ENCODE data around the gene MAB21L4.

The MAB21L4 gene

DNA sequence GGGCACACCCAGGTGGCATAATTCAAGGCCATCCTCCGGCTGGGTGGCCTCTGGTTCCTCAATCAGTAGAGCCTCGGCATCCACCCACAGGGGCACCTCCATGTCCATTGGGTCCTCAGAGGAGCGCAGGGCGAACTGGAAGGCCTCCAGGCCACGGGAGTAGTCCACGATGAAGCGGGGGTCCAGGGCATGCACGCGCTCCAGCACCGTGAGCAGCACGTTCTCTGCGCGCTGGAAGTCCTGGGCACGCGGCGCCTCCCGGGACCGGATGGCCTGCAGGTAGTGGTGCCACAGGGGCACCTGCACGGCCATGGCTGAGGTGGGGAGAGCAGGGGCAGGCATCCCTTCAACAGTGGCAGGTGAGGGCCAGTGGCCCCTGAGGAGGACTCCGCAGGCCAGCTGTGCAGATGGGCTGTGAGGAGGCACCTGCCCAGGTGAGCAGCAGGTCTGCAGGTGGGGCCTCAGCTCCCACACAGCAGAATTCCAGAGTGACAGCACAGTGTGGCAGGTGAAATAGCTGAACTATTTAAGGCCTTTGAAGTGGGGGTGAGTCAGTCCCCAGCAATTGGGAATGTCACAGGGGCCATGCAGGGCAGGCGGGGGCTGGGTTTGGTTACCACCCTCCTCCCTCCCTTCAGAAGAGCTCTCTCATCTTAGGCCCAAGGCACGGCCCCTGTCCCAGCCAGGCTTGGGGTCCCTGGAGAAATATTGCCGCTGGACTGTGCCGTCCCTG, at the start of gene MAB21L4:
MAB21L4 (minus strand) TSS at position 501 of the 733 bp plus-strand sequence; CDS start at position 342, 159 bp downstream.
- TF ChIP-seq, protein P1, sequence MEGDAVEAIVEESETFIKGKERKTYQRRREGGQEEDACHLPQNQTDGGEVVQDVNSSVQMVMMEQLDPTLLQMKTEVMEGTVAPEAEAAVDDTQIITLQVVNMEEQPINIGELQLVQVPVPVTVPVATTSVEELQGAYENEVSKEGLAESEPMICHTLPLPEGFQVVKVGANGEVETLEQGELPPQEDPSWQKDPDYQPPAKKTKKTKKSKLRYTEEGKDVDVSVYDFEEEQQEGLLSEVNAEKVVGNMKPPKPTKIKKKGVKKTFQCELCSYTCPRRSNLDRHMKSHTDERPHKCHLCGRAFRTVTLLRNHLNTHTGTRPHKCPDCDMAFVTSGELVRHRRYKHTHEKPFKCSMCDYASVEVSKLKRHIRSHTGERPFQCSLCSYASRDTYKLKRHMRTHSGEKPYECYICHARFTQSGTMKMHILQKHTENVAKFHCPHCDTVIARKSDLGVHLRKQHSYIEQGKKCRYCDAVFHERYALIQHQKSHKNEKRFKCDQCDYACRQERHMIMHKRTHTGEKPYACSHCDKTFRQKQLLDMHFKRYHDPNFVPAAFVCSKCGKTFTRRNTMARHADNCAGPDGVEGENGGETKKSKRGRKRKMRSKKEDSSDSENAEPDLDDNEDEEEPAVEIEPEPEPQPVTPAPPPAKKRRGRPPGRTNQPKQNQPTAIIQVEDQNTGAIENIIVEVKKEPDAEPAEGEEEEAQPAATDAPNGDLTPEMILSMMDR (IDR thresholded peaks at IDR 0.05; ENCODE audit: low read depth, low read length, missing control alignments) = no peak

DNA sequence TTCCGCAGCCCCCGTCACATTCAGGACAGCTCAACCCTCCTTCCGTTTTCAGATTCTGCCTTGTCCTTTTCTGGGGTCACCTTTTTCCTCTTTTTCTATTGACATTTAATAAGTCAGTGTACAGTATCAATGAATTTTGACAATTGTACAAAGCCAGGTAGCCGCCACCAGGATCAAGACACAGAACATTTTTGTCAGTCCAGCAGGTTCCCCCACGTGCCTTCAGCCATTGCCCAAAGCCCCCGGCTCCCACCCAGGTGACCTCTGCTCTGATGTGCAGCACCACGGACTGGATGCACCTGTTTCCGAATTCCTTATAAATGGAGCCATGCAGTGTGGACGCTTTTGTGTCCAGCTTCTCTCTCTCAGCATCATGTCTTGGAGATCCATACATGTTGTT, 40.1 kb upstream of the MAB21L4 start:
- no peak overlapping the region for H3K4me3 ChIP-seq (ENCODE audit: low read depth, low read length)
- in situ Hi-C loops (cut with HindIII; ENCODE audit: low sequenced_read_pairs) = loop anchor here (25.0 kb wide), 1 partner anchor 151 kb away; no protein-coding TSS in a partner anchor
- DNase-seq (ENCODE audit: low read depth) = no peak
- TF ChIP-seq, protein P1 (IDR thresholded peaks at IDR 0.05; ENCODE audit: low read depth, low read length, missing control alignments) = no peak

More for the DNA sequence above, at the start of gene MAB21L4:
- no peak for DNase-seq (ENCODE audit: low read depth)
- in situ Hi-C loops (cut with HindIII; ENCODE audit: low sequenced_read_pairs) = no loop called here
- no peak within 1 kb of the TSS for H3K4me3 ChIP-seq (ENCODE audit: low read depth, low read length)

DNA sequence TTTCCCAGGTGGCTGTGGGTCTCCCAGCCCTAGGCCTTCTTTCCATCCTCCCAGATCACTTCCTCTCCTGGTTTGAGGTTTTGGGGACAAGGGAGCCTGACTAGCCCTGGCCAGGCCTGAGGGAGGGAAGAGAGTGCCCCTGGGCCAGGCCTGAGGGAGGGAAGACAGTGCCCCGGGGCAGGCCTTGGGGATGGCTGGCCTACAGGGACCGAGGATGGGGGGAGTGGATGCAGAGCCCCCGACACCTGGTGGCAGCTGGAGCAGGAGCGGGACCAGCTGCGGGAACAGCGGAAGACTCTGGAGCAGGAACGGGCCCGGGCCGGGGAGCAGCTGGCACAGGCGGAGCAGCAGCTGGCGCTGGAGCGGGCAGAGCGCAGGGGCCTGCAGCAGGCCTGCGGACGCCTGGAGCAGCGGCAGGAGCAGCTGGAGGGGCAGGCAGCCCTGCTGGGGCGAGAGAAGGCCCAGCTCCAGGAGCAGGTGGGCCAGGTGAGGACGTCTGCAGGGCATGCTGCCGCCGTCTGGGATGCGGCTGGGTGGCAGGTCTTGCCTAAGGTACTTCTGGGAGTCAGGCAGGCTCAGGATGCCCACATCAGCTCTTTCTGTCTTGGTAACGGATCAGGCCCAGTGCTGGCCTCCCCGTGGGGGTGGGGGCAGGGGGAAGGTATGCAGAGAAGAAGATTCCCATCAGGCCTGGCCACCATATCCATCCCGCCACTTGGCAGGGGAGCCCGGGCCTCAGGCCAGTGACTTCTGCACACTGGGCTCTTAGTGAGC, 39.3 kb upstream of the MAB21L4 start:
- H3K4me3 ChIP-seq (ENCODE audit: low read depth, low read length) = no peak overlapping the region
- DNase-seq (ENCODE audit: low read depth) = no peak
- TF ChIP-seq, protein P1 (IDR thresholded peaks at IDR 0.05; ENCODE audit: low read depth, low read length, missing control alignments) = no peak
- in situ Hi-C loops (cut with HindIII; ENCODE audit: low sequenced_read_pairs) = loop anchor here (25.0 kb wide), 1 partner anchor 152 kb away; no protein-coding TSS in a partner anchor

DNA sequence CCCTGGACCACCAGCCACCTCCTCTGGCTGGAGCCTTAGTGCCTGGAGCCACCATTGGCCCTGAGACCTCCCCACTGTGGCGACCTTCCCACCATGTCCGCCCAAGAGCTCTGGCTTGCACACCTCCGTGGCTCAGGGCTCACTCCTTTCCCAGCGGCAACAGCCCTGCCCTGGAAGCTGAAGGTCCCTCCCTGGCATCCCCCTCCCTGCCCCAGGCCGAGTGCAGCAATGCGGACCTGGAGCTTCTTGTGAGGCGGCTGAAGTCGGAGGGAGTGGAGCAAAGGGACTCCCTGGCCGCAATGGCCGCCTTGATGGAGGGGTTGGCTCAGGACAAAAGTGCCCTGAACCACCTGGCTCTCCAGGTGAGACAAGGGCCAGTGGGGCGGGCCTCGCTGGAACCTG, 38.7 kb upstream of the MAB21L4 start:
- in situ Hi-C loops (cut with HindIII; ENCODE audit: low sequenced_read_pairs) = loop anchor here (25.0 kb wide), 1 partner anchor 153 kb away; no protein-coding TSS in a partner anchor
- H3K4me3 ChIP-seq (ENCODE audit: low read depth, low read length) = no peak overlapping the region
- DNase-seq (ENCODE audit: low read depth) = no peak
- TF ChIP-seq, protein P1 (IDR thresholded peaks at IDR 0.05; ENCODE audit: low read depth, low read length, missing control alignments) = no peak

DNA sequence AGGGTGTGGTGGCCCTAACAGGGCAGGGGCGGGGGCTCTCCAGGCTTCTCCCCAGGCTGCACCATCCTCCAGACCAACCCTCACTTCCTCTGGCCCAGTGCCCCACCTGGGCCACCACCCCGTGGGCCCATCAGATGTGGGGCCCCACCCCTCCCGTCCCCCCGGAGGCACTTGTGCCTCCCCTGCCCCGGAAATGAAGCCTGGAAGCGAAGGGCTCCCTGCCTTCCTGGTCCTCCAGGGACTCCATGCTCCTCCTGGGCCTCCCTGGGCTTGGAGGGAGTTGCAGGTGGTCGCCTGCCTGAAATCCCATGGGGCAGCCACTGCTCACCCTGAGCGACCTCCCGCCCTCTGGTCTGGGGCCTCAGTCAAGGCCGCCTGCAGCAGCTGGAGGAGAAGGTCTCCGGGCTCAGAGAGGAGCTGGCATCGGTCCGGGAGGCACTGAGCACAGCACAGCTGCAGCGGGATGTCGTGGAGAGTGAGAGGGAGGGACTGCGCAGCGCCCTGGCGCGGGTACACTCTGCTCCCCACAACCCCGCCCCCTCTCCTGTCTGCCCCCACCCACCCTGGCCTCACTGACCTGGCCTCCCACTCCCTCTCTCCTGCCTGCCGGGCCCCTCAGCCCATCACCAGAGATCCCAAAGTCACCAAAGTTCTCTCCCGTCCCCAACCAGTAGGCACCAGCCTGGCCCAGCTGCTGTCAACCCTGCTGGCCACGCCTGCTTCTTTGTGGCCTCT, 38.2 kb upstream of the MAB21L4 start:
- TF ChIP-seq, protein P1 (IDR thresholded peaks at IDR 0.05; ENCODE audit: low read depth, low read length, missing control alignments) = no peak
- H3K4me3 ChIP-seq (ENCODE audit: low read depth, low read length) = no peak overlapping the region
- in situ Hi-C loops (cut with HindIII; ENCODE audit: low sequenced_read_pairs) = loop anchor here (25.0 kb wide), 1 partner anchor 153 kb away; no protein-coding TSS in a partner anchor
- no peak for DNase-seq (ENCODE audit: low read depth)
